AG09319 (cell line): ENCODE results near the gene UIMC1.
"Not testable (repeated sequence)": the region's sequence is repeated elsewhere in the genome, so short reads cannot be mapped to it uniquely, and the experiment has no call there.

Experiments
- DNase-seq: peaks from one replicate; pipeline ENCODE4 v3.0.0-alpha.2; 2010; ENCODE audit warnings: low read depth; ENCODE audit errors: extremely low read depth
- TF ChIP-seq, protein P1 (sequence below): IDR thresholded peaks from 2 replicates; pipeline ENCODE4 v1.5.1; 2011; ENCODE audit warnings: low read depth, mild to moderate bottlenecking, inconsistent platforms, low read length, moderate library complexity

Gene UIMC1

DNA sequence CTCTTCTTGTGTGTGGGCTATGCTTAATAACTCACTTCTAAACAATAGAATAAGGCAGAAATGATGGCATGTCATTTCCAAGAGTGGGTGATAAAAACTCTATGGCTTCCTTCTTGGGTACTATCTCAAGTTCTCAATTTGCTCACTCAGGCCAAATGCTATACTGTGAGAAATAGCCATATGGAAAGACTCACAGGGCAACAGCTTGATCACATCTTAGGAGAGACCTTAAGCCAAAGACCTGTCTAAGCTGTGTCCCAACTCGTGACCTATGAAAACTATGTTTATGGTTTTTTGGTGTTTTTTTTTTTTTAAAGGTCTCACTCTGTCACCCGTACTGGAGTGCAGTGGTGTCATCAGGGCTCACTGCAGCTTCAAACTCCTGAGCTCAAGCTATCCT, 2.1 kb upstream of the UIMC1 start:
- TF ChIP-seq, protein P1, sequence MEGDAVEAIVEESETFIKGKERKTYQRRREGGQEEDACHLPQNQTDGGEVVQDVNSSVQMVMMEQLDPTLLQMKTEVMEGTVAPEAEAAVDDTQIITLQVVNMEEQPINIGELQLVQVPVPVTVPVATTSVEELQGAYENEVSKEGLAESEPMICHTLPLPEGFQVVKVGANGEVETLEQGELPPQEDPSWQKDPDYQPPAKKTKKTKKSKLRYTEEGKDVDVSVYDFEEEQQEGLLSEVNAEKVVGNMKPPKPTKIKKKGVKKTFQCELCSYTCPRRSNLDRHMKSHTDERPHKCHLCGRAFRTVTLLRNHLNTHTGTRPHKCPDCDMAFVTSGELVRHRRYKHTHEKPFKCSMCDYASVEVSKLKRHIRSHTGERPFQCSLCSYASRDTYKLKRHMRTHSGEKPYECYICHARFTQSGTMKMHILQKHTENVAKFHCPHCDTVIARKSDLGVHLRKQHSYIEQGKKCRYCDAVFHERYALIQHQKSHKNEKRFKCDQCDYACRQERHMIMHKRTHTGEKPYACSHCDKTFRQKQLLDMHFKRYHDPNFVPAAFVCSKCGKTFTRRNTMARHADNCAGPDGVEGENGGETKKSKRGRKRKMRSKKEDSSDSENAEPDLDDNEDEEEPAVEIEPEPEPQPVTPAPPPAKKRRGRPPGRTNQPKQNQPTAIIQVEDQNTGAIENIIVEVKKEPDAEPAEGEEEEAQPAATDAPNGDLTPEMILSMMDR = no peak
- DNase-seq = no peak

DNA sequence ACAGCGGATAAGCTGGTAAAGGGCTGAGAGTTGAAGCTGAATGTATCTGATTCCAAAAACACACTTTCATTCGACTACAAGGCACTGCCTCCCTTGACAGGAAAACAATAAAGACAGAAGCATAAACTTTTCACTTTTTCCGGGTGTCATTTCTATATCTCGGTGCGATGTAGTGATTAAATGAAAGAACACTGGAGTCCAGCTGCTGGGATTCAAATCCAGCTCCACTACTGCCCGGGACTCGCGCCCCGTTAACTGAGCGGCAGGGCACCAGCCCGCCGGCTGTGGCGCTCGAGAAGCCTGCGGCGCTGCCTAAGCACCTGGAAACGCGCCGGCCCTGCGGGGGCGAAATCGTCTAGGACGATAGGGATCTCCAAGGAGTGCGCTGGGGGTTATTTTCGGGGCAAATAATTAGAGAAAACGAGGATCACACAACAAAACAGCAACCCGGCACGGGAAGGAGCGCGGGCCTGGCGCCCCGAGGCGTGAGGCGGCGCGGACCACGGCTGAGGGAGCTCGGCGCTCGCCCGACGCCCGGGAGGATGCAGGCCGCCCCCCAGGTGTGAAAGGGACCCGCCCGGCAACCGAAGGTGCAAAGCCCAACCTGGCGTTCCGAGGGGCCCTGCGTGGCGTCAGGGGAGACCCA, 837 bp downstream of the UIMC1 start:
- DNase-seq = peak; percentile 29
- TF ChIP-seq, protein P1 = peak; percentile 62

DNA sequence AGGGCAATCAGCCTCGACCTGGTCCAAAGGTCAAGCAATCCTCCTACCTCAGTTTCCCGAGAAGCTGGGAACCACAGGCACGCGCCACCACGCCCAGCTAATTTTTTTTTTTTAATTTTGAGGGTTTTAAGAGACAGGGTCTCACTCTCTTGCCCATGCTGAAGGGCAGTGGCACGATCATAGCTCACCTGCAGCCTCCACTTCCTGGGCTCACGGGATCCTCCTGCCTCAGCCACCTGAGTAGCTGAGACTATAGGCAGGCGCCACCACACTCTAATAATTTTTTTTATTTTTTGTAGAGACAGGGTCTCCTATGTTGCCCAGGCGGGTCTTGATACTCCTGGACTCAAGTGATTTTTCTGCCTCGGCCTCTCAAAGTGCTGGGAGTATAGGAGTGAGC, 1.6 kb downstream of the UIMC1 start:
- TF ChIP-seq, protein P1 = no peak
- no peak for DNase-seq

DNA sequence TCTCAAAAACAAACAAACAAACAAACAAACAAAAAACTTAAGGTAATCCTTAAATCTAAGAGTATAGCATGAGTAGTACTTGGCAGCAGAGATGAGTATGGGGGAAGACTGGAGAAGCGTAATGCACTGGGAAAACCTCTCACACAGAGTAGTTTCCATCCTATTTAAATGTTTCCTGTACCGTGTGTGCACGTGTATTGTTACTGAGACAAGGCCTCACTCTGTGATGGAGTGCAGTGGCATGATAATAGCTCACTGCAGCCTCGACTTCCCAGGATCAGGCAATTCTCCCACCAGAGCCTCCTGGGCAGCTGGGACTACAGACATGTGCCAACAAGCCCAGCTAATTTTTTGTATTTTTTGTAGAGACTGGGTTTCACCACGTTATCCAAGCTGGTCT, 2.9 kb downstream of the UIMC1 start:
- TF ChIP-seq, protein P1 = no peak
- DNase-seq = no peak

DNA sequence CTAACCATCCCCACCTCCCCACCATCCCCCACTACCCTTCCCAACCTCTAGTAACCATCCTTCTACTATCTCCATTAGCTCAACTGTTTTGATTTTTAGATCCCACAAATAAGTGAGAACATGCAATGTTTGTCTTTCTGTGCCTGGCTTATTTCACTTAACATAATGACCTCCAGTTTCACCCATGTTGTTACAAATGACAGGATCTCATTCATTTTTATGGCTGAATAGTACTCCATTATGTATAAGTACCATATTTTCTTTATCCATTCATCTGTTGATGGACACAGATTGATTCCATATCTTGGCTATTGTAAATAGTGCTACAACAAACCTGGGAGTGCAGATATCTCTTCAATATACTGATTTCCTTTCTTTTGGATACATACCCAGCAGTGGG, 7.1 kb downstream of the UIMC1 start:
- not testable (repeated sequence) for DNase-seq

DNA sequence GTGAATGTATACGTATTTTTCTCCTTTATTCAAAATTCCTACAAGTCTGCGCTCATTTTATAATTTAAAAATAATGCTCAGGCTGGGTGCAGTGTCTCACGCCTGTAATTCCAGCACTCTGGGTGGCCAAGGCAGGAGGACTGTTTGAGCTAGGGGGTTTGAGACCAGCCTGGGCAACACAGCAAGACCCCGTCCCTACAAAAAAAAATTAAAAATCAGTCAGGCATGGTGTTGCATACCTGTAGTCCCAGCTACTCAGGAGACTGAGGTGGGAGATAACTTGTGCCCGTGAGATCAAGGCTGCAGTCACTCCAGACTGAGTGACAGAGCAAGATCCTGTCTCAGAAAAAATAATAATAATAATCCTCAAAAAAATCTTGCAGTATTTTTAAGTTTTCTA, 7.8 kb downstream of the UIMC1 start:
- TF ChIP-seq, protein P1 = no peak
- no peak for DNase-seq

DNA sequence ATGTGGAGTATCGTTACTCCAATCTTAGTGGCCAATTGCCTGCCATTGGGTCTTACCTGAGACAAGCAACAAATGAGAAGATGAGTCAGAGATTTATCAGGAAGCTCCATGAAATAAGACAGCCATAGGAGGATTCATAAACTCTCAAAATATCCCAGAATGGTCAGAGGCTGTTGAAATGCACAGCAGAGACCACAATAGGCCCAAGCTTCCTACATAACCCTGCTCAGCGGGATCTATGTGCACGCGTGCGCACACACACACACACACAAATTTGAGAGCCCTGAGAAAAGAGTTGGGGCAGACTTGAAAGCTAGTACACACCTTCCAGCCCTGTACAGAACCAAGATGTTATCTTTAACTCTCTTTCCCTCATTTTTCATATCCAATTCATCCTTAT, 9.8 kb downstream of the UIMC1 start:
- DNase-seq = no peak
- TF ChIP-seq, protein P1 = no peak
